Ovary (tissue), 9 donors: ENCODE data around the gene APOA1. TPM values are rescaled to one million over a fixed set of nuclear protein-coding genes. Genes with fewer than 3 reads are reported as not detected.

Experiments
- DNase-seq, 5 donors: peaks; one replicate each; pipeline ENCODE4 v3.0.0-alpha.2; 2019 to 2020
- H3K27ac ChIP-seq, 2 donors: fragments of 200-600 bp; one replicate each; pipeline versions ENCODE4 v1.5.1 to v1.8.0; 2019 to 2022
- H3K27me3 ChIP-seq: fragments of 200-600 bp; one replicate; pipeline ENCODE4 v1.8.0; 2022
- H3K36me3 ChIP-seq: fragments of 200-600 bp; sonication (generic); one replicate; pipeline ENCODE4 v1.5.1; 2019
- H3K4me1 ChIP-seq: one replicate; pipeline ENCODE4 v1.8.1; 2013; ENCODE audit warnings: mild to moderate bottlenecking, moderate library complexity; ENCODE audit not compliant: insufficient read depth
- H3K4me3 ChIP-seq: fragments of 200-600 bp; sonication (generic); one replicate; pipeline ENCODE4 v1.5.1; 2017
- H3K9me3 ChIP-seq, 2 donors: fragments of 200-600 bp in 1 of 2; sonication (generic) in 1 of 2; one replicate each; pipeline versions ENCODE4 v1.5.1 to v1.8.1; 2013 to 2019; ENCODE audit warnings: mild to moderate bottlenecking in 1 of 2, moderate library complexity in 1 of 2
- CTCF ChIP-seq, 3 donors: fragments of 450-650 bp in 2 of 3; fragments of 200-600 bp in 1 of 3; IDR thresholded peaks; one replicate each; pipeline versions ENCODE4 v1.5.1 to v1.8.0; 2016 to 2022; ENCODE audit warnings: antibody characterized with exemption in 3 of 3, mild to moderate bottlenecking in 1 of 3
- EP300 ChIP-seq: sonication (generic); formaldehyde crosslinking; IDR thresholded peaks from one replicate; pipeline ENCODE4 v1.6.1; 2017; ENCODE audit warnings: antibody characterized with exemption
- POLR2A ChIP-seq: fragments of 450-650 bp; IDR thresholded peaks from one replicate; pipeline ENCODE4 v1.6.1; 2017; ENCODE audit warnings: antibody characterized with exemption, mild to moderate bottlenecking, moderate library complexity
- WGBS, 3 donors: extraction: QIAGEN DNeasy Blood & Tissue Kit in 1 of 3; methylation state at CpG; one replicate each; pipeline versions ENCODE4 v1.1.5 to v1.1.7; 2013 to 2017; 5-methylcytosine and 5-hydroxymethylcytosine counted together
- intact Hi-C, 4 donors: fragments of 100-400 bp; cut with DNase I; formaldehyde crosslinking; loops; one replicate each; pipeline versions ENCODE4 v1.11.0 to v1.15.1; 2022 to 2023
- polyA plus RNA-seq, 2 donors: library from polyadenylated mRNA; stranded (reverse); fragments of 200-250 nt in 1 of 2; fragments of 350-450 nt in 1 of 2; fragmentation: Illumina TruSeq in 1 of 2; extraction: RNeasy Lipid Tissue Mini Kit (QIAGEN cat#74804) in 1 of 2; gene quantifications; one replicate each; pipeline ENCODE4 v1.2.3, GENCODE V29; 2013 to 2014
- total RNA-seq, 7 donors: library from RNA; depleted of rRNA in 2 of 7; stranded (reverse); fragments of >200 nt in 2 of 7; fragmentation: NEBNext Ultra II Directional in 3 of 7; extraction: Animal tissue kit (Norgen Biotek cat#: 25700) in 3 of 7; gene quantifications; one replicate each; pipeline versions ENCODE4 v1.1.0 to v1.2.4, GENCODE V29; 2016 to 2023
- donor health status: DM: no; HTN: no; CAD: no; lungs with moderate emphysema.
- donor health status: DM: no; HTN: no; CAD: no.
- donor health status: Bipolar disorder and iron deficiency.
- donor health status: DM: yes; HTN: yes; CAD: no.
- donor health status: DM: no; HTN: no; CAD: no.
- donor health status: DM: yes; HTN: yes; CAD: no.

Gene APOA1
- total and polyA plus RNA-seq, 9 donors: 5.3 to 42.8 (median 19.0) TPM

- no peak overlapping the region for H3K4me3 ChIP-seq
- H3K27me3 ChIP-seq: no peaks in the 10 kb centered on the region
- WGBS, 3 donors: 59 to 76% (median 75%) methylated on average over 8 of the region's 8 CpGs
- no peaks in the 10 kb centered on the region for H3K9me3 ChIP-seq
- DNase-seq: no peak
- intact Hi-C loops: loop anchor here (2.0 to 10.0 kb wide), 5 partner anchors 39 to 439 kb away; partner anchors contain the start of genes APOA1 (in 3 of the 4), PCSK7 (in 1 of the 4) and RNF214 (in 1 of the 4)
- TF ChIP-seq CTCF (IDR thresholded peaks at IDR 0.05) (no peak), POLR2A (no peak), EP300 (no peak)
- no peaks in the 10 kb centered on the region for H3K36me3 ChIP-seq
- H3K27ac ChIP-seq: no peak overlapping the region
- H3K4me1 ChIP-seq: peaks cover 6% of the 10 kb centered on the region
Observed at GRCh38 chr11:116792869-116793771, 44.3 kb downstream of the APOA1 start.

- no peaks in the 10 kb centered on the region for H3K9me3 ChIP-seq
- no peaks in the 10 kb centered on the region for H3K27me3 ChIP-seq
- H3K27ac ChIP-seq: no peak overlapping the region
- WGBS, 3 donors: 78 to 82% (median 78%) methylated on average over 8 of the region's 8 CpGs
- TF ChIP-seq CTCF (IDR thresholded peaks at IDR 0.05) (no peak), POLR2A (no peak), EP300 (no peak)
- intact Hi-C loops: loop anchor here (2.0 to 10.0 kb wide), 5 partner anchors 40 to 440 kb away; partner anchors contain the start of genes APOA1 (in 3 of the 4), PCSK7 (in 1 of the 4) and RNF214 (in 1 of the 4)
- no peak for DNase-seq
- peaks cover 6% of the 10 kb centered on the region for H3K4me1 ChIP-seq
- no peaks in the 10 kb centered on the region for H3K36me3 ChIP-seq
- no peak overlapping the region for H3K4me3 ChIP-seq
Observed at GRCh38 chr11:116792144-116792868, 45.1 kb downstream of the APOA1 start.

GRCh38 chr11:116791813-116792143, 45.6 kb downstream of the APOA1 start, which contains the start of gene APOA5:
Gene APOA5 (minus strand): TSS chr11:116791879. CDS start chr11:116791860, 19 bp downstream.
- Histone ChIP-seq H3K36me3 (no peaks in the 10 kb centered on the region), H3K27me3 (no peaks in the 10 kb centered on the region), H3K4me1 (peaks cover 9% of the 10 kb centered on the region), H3K9me3 (no peaks in the 10 kb centered on the region), H3K4me3 (no peak within 1 kb of the TSS), H3K27ac (no peak within 1 kb of the TSS)
- intact Hi-C loops: loop anchor here (2.0 to 10.0 kb wide), 7 partner anchors 41 to 441 kb away; partner anchors contain the start of genes APOA1 (in 3 of the 4), PCSK7 (in 1 of the 4) and RNF214 (in 1 of the 4)
- no peak for DNase-seq
- 86 to 92% (median 87%) methylated on average over 7 of the region's 7 CpGs for WGBS, 3 donors
- TF ChIP-seq POLR2A (no peak), CTCF (IDR thresholded peaks at IDR 0.05) (no peak), EP300 (no peak)
